GM23338 (cell line): Measurements from ENCODE around the gene USP51. TPM values are rescaled to one million over a fixed set of nuclear protein-coding genes. Genes with fewer than 3 reads are reported as not detected.

Experiments
- ATAC-seq: fragments of 200-7000 bp; cut with Tn5 transposase; 3 replicates; pipeline ENCODE4 v1.9.1; 2020
- DNase-seq: peaks from one replicate; pipeline ENCODE4 v3.0.0-alpha.2; 2015; ENCODE audit warnings: low spot score
- H2AFZ ChIP-seq: fragments of 200-600 bp; sonication (generic); 2 replicates; pipeline ENCODE4 v1.8.0; 2016; ENCODE audit warnings: antibody characterized with exemption, mild to moderate bottlenecking, moderate library complexity
- H3F3A ChIP-seq: fragments of 200-600 bp; sonication (generic); replicated peaks from 2 replicates; pipeline ENCODE4 v1.8.0; 2017; ENCODE audit warnings: antibody characterized with exemption, mixed run types, low read depth
- H3K27ac ChIP-seq: fragments of 200-600 bp; sonication (generic); 2 replicates; pipeline ENCODE4 v1.6.1; 2016; ENCODE audit warnings: low read depth
- H3K27me3 ChIP-seq: fragments of 200-600 bp; sonication (generic); 2 replicates; pipeline ENCODE4 v1.8.0; 2016; ENCODE audit warnings: mild to moderate bottlenecking, mixed run types, moderate library complexity; ENCODE audit not compliant: insufficient read depth
- H3K36me3 ChIP-seq: fragments of 200-600 bp; sonication (generic); 2 replicates; pipeline ENCODE4 v1.8.0; 2016; ENCODE audit warnings: mild to moderate bottlenecking; ENCODE audit not compliant: insufficient read depth
- H3K4me1 ChIP-seq: fragments of 200-600 bp; sonication (generic); 2 replicates; pipeline ENCODE4 v1.8.0; 2016; ENCODE audit warnings: mild to moderate bottlenecking, moderate library complexity; ENCODE audit not compliant: insufficient read depth
- H3K4me2 ChIP-seq: fragments of 200-600 bp; sonication (generic); 2 replicates; pipeline ENCODE4 v1.7.1; 2017; ENCODE audit warnings: mixed run types
- H3K4me3 ChIP-seq: fragments of 200-600 bp; sonication (generic); 2 replicates; pipeline ENCODE4 v1.6.1; 2016; ENCODE audit warnings: mixed run types
- H3K79me2 ChIP-seq: fragments of 200-600 bp; sonication (generic); replicated peaks from 2 replicates; pipeline ENCODE4 v1.8.0; 2017; ENCODE audit warnings: mild to moderate bottlenecking; ENCODE audit not compliant: insufficient read depth
- H3K9me2 ChIP-seq: fragments of 200-600 bp; sonication (generic); 2 replicates; pipeline ENCODE4 v1.8.0; 2017; ENCODE audit not compliant: insufficient read depth
- H4K20me1 ChIP-seq: fragments of 200-600 bp; sonication (generic); replicated peaks from 2 replicates; pipeline ENCODE4 v1.8.0; 2017; ENCODE audit warnings: mild to moderate bottlenecking; ENCODE audit not compliant: insufficient read depth
- H3K27ac Mint-ChIP-seq: 2 replicates; pipeline ENCODE4 v1.8.0; 2020; ENCODE audit warnings: inconsistent platforms, mild to moderate bottlenecking, moderate library complexity, mixed read lengths
- H3K27me3 Mint-ChIP-seq: 3 replicates; pipeline ENCODE4 v1.8.0; 2022; ENCODE audit warnings: low read depth, mild to moderate bottlenecking, moderate library complexity, mixed read lengths, inconsistent platforms; ENCODE audit not compliant: insufficient read depth, poor library complexity
- H3K36me3 Mint-ChIP-seq: 3 replicates; pipeline ENCODE4 v1.8.0; 2021; ENCODE audit warnings: low read depth, mild to moderate bottlenecking, inconsistent platforms, moderate library complexity, mixed read lengths
- H3K4me1 Mint-ChIP-seq: 3 replicates; pipeline ENCODE4 v1.8.0; 2020; ENCODE audit warnings: mild to moderate bottlenecking, inconsistent platforms, mixed read lengths
- H3K4me3 Mint-ChIP-seq: 3 replicates; pipeline ENCODE4 v1.8.0; 2021; ENCODE audit warnings: moderate library complexity, mild to moderate bottlenecking, inconsistent platforms, mixed read lengths
- H3K9me3 Mint-ChIP-seq: 3 replicates; pipeline ENCODE4 v1.8.0; 2020; ENCODE audit warnings: moderate library complexity, mild to moderate bottlenecking, inconsistent platforms, mixed read lengths
- CREB1 ChIP-seq: fragments of 250-450 bp; sonication (Bioruptor Pico); IDR thresholded peaks from 2 replicates; pipeline ENCODE4 v1.5.0; 2020; ENCODE audit warnings: low read depth, mild to moderate bottlenecking, moderate library complexity
- EZH2 ChIP-seq: fragments of 200-600 bp; sonication (generic); IDR thresholded peaks from one replicate; pipeline ENCODE4 v1.8.0; 2017; ENCODE audit warnings: antibody characterized with exemption, mild to moderate bottlenecking, low read depth; ENCODE audit not compliant: unreplicated experiment
- EZH2phosphoT487 ChIP-seq: fragments of 200-600 bp; sonication (generic); IDR thresholded peaks from one replicate; pipeline ENCODE4 v1.8.1; 2018; ENCODE audit warnings: antibody characterized with exemption; ENCODE audit not compliant: unreplicated experiment
- JUNB ChIP-seq: IDR thresholded peaks from one replicate; pipeline ENCODE4 v1.6.1; 2016; ENCODE audit warnings: antibody characterized with exemption; ENCODE audit not compliant: unreplicated experiment
- NANOG ChIP-seq: IDR thresholded peaks from 2 replicates; pipeline ENCODE4 v1.6.1; 2016; ENCODE audit warnings: antibody characterized with exemption, borderline replicate concordance
- POLR2AphosphoS5 ChIP-seq: IDR thresholded peaks from 2 replicates; pipeline ENCODE4 v1.6.1; 2016; ENCODE audit warnings: antibody characterized with exemption, low read depth
- STAT1 ChIP-seq: IDR thresholded peaks from one replicate; pipeline ENCODE4 v1.6.1; 2016; ENCODE audit warnings: antibody characterized with exemption; ENCODE audit not compliant: unreplicated experiment
- ZNF114 ChIP-seq: fragments of 250-450 bp; sonication (Bioruptor Pico); IDR thresholded peaks from 2 replicates; pipeline ENCODE4 v1.5.0; 2020; ENCODE audit warnings: mild to moderate bottlenecking, moderate library complexity
- ZNF331 ChIP-seq: fragments of 250-450 bp; sonication (Bioruptor Pico); IDR thresholded peaks from 2 replicates; pipeline ENCODE4 v1.5.0; 2020; ENCODE audit warnings: low read depth, mild to moderate bottlenecking, moderate library complexity
- polyA plus RNA-seq: library from polyadenylated mRNA; unstranded; fragments of >200 nt; fragmentation: Nextera tagmentation; extraction: Ambion mirVana; gene quantifications from 2 replicates; pipeline ENCODE4 v1.2.1, GENCODE V29; 2016
- total RNA-seq: library from RNA; depleted of rRNA; stranded (reverse); fragments of >200 nt; shearing (Covaris generic); gene quantifications from 2 replicates; pipeline ENCODE4 v1.2.3, GENCODE V29; 2014
- TF ChIP-seq, protein P1 (sequence below): fragments of 250-450 bp; sonication (Bioruptor Pico); IDR thresholded peaks from 2 replicates; pipeline ENCODE4 v1.5.0; 2020; ENCODE audit warnings: mild to moderate bottlenecking, moderate library complexity
- TF ChIP-seq, protein P2 (sequence below), 2 experiments: fragments of 200-600 bp in 1 of 2; sonication (generic) in 1 of 2; conservative IDR thresholded peaks; 2 replicates each; pipeline versions ENCODE4 v1.5.1 to v1.6.1; 2016 to 2017; ENCODE audit warnings: antibody characterized with exemption in 2 of 2, low read depth in 2 of 2, mild to moderate bottlenecking in 2 of 2, moderate library complexity in 1 of 2
- TF ChIP-seq, protein P3 (sequence below): IDR thresholded peaks from 2 replicates; pipeline ENCODE4 v1.6.1; 2016; ENCODE audit warnings: antibody characterized with exemption
- TF ChIP-seq, protein P4 (sequence below): IDR thresholded peaks from one replicate; pipeline ENCODE4 v1.6.1; 2018; ENCODE audit warnings: antibody characterized with exemption; ENCODE audit not compliant: unreplicated experiment

The USP51 gene
- total and polyA plus RNA-seq, 2 experiments from 2014 or later, result 3.5 to 5.5 TPM

DNA sequence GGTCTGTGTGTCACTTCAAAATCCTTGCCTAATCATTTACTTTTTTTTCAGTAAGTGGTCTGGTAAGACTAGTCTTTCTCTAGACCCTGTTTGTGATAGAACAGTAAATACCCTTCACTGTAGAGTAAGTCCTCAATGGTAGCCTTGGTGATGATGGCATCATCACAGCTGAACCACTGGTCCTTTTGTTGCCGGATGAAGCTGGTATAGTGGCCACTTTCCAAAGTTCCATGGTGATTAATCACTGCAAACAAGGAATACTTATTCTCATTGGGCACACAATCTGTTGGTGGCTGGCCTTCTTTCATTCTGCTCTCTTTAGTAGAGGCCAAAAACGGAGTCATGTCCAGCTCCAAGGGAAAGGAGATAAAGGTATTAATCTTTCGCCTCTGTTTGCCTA lies 2.9 kb downstream of the USP51 start:
- H3F3A ChIP-seq, result no peaks in the 10 kb centered on the region
- H3K27ac Mint-ChIP-seq, result no peak overlapping the region
- ATAC-seq (no peak), DNase-seq (no peak)
- H3K9me2 ChIP-seq, result no peaks in the 10 kb centered on the region
- peaks cover 8% of the 10 kb centered on the region; the same call in 1 of the 3 replicates for H3K4me1 Mint-ChIP-seq
- no peak overlapping the region for H2AFZ ChIP-seq
- H3K36me3 Mint-ChIP-seq, result peaks cover 12% of the 10 kb centered on the region
- H3K27me3 ChIP-seq, result no peaks in the 10 kb centered on the region
- H3K4me2 ChIP-seq, result no peak overlapping the region
- H3K27me3 Mint-ChIP-seq, result no peaks in the 10 kb centered on the region
- no peak overlapping the region for H3K4me3 ChIP-seq
- H3K36me3 ChIP-seq, result no peaks in the 10 kb centered on the region
- 0 out of 2 replicates have a peak, but pooled peaks cover 6% of the 10 kb centered on the region for H3K4me1 ChIP-seq
- no peaks in the 10 kb centered on the region for H4K20me1 ChIP-seq
- no peak overlapping the region for H3K4me3 Mint-ChIP-seq
- H3K79me2 ChIP-seq, result no peaks in the 10 kb centered on the region
- H3K9me3 Mint-ChIP-seq, result no peaks in the 10 kb centered on the region
- H3K27ac ChIP-seq, result no peak overlapping the region
- TF ChIP-seq, protein P1, sequence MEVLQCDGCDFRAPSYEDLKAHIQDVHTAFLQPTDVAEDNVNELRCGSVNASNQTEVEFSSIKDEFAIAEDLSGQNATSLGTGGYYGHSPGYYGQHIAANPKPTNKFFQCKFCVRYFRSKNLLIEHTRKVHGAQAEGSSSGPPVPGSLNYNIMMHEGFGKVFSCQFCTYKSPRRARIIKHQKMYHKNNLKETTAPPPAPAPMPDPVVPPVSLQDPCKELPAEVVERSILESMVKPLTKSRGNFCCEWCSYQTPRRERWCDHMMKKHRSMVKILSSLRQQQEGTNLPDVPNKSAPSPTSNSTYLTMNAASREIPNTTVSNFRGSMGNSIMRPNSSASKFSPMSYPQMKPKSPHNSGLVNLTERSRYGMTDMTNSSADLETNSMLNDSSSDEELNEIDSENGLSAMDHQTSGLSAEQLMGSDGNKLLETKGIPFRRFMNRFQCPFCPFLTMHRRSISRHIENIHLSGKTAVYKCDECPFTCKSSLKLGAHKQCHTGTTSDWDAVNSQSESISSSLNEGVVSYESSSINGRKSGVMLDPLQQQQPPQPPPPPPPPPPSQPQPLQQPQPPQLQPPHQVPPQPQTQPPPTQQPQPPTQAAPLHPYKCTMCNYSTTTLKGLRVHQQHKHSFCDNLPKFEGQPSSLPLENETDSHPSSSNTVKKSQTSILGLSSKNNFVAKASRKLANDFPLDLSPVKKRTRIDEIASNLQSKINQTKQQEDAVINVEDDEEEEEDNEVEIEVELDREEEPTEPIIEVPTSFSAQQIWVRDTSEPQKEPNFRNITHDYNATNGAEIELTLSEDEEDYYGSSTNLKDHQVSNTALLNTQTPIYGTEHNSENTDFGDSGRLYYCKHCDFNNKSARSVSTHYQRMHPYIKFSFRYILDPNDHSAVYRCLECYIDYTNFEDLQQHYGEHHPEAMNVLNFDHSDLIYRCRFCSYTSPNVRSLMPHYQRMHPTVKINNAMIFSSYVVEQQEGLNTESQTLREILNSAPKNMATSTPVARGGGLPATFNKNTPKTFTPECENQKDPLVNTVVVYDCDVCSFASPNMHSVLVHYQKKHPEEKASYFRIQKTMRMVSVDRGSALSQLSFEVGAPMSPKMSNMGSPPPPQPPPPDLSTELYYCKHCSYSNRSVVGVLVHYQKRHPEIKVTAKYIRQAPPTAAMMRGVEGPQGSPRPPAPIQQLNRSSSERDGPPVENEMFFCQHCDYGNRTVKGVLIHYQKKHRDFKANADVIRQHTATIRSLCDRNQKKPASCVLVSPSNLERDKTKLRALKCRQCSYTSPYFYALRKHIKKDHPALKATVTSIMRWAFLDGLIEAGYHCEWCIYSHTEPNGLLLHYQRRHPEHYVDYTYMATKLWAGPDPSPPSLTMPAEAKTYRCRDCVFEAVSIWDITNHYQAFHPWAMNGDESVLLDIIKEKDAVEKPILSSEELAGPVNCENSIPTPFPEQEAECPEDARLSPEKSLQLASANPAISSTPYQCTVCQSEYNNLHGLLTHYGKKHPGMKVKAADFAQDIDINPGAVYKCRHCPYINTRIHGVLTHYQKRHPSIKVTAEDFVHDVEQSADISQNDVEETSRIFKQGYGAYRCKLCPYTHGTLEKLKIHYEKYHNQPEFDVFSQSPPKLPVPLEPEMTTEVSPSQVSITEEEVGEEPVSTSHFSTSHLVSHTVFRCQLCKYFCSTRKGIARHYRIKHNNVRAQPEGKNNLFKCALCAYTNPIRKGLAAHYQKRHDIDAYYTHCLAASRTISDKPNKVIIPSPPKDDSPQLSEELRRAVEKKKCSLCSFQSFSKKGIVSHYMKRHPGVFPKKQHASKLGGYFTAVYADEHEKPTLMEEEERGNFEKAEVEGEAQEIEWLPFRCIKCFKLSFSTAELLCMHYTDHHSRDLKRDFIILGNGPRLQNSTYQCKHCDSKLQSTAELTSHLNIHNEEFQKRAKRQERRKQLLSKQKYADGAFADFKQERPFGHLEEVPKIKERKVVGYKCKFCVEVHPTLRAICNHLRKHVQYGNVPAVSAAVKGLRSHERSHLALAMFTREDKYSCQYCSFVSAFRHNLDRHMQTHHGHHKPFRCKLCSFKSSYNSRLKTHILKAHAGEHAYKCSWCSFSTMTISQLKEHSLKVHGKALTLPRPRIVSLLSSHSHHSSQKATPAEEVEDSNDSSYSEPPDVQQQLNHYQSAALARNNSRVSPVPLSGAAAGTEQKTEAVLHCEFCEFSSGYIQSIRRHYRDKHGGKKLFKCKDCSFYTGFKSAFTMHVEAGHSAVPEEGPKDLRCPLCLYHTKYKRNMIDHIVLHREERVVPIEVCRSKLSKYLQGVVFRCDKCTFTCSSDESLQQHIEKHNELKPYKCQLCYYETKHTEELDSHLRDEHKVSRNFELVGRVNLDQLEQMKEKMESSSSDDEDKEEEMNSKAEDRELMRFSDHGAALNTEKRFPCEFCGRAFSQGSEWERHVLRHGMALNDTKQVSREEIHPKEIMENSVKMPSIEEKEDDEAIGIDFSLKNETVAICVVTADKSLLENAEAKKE (CRISPR knock-in tag), result no peak
- TF ChIP-seq ZNF114 (CRISPR knock-in tag) (no peak), EZH2 (no peak), CREB1 (no peak), POLR2AphosphoS5 (no peak), STAT1 (no peak), EZH2phosphoT487 (no peak), ZNF331 (CRISPR knock-in tag) (no peak), NANOG (no peak), JUNB (no peak)
- TF ChIP-seq, protein P2, sequence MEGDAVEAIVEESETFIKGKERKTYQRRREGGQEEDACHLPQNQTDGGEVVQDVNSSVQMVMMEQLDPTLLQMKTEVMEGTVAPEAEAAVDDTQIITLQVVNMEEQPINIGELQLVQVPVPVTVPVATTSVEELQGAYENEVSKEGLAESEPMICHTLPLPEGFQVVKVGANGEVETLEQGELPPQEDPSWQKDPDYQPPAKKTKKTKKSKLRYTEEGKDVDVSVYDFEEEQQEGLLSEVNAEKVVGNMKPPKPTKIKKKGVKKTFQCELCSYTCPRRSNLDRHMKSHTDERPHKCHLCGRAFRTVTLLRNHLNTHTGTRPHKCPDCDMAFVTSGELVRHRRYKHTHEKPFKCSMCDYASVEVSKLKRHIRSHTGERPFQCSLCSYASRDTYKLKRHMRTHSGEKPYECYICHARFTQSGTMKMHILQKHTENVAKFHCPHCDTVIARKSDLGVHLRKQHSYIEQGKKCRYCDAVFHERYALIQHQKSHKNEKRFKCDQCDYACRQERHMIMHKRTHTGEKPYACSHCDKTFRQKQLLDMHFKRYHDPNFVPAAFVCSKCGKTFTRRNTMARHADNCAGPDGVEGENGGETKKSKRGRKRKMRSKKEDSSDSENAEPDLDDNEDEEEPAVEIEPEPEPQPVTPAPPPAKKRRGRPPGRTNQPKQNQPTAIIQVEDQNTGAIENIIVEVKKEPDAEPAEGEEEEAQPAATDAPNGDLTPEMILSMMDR (conservative IDR thresholded peaks at IDR 0.05; ENCODE audit: low read depth in 2 of 2), result no peak
- TF ChIP-seq, protein P3, sequence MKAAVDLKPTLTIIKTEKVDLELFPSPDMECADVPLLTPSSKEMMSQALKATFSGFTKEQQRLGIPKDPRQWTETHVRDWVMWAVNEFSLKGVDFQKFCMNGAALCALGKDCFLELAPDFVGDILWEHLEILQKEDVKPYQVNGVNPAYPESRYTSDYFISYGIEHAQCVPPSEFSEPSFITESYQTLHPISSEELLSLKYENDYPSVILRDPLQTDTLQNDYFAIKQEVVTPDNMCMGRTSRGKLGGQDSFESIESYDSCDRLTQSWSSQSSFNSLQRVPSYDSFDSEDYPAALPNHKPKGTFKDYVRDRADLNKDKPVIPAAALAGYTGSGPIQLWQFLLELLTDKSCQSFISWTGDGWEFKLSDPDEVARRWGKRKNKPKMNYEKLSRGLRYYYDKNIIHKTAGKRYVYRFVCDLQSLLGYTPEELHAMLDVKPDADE, result no peak
- TF ChIP-seq, protein P4, sequence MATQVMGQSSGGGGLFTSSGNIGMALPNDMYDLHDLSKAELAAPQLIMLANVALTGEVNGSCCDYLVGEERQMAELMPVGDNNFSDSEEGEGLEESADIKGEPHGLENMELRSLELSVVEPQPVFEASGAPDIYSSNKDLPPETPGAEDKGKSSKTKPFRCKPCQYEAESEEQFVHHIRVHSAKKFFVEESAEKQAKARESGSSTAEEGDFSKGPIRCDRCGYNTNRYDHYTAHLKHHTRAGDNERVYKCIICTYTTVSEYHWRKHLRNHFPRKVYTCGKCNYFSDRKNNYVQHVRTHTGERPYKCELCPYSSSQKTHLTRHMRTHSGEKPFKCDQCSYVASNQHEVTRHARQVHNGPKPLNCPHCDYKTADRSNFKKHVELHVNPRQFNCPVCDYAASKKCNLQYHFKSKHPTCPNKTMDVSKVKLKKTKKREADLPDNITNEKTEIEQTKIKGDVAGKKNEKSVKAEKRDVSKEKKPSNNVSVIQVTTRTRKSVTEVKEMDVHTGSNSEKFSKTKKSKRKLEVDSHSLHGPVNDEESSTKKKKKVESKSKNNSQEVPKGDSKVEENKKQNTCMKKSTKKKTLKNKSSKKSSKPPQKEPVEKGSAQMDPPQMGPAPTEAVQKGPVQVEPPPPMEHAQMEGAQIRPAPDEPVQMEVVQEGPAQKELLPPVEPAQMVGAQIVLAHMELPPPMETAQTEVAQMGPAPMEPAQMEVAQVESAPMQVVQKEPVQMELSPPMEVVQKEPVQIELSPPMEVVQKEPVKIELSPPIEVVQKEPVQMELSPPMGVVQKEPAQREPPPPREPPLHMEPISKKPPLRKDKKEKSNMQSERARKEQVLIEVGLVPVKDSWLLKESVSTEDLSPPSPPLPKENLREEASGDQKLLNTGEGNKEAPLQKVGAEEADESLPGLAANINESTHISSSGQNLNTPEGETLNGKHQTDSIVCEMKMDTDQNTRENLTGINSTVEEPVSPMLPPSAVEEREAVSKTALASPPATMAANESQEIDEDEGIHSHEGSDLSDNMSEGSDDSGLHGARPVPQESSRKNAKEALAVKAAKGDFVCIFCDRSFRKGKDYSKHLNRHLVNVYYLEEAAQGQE, result no peak
